T-helper 2 cell (primary cell): Measurements from ENCODE around the gene CYS1.
A peak's percentile ranks its signal among the peaks of the same experiment; 100 is the strongest.
"Not testable (repeated sequence)": the region's sequence is repeated elsewhere in the genome, so short reads cannot be mapped to it uniquely, and the experiment has no call there.

Experiments used
- DNase-seq, 5 experiments: peaks; one replicate each; pipeline versions ENCODE4 v3.0.0 to v3.0.0-alpha.2; 2012 to 2022

The CYS1 gene

DNA sequence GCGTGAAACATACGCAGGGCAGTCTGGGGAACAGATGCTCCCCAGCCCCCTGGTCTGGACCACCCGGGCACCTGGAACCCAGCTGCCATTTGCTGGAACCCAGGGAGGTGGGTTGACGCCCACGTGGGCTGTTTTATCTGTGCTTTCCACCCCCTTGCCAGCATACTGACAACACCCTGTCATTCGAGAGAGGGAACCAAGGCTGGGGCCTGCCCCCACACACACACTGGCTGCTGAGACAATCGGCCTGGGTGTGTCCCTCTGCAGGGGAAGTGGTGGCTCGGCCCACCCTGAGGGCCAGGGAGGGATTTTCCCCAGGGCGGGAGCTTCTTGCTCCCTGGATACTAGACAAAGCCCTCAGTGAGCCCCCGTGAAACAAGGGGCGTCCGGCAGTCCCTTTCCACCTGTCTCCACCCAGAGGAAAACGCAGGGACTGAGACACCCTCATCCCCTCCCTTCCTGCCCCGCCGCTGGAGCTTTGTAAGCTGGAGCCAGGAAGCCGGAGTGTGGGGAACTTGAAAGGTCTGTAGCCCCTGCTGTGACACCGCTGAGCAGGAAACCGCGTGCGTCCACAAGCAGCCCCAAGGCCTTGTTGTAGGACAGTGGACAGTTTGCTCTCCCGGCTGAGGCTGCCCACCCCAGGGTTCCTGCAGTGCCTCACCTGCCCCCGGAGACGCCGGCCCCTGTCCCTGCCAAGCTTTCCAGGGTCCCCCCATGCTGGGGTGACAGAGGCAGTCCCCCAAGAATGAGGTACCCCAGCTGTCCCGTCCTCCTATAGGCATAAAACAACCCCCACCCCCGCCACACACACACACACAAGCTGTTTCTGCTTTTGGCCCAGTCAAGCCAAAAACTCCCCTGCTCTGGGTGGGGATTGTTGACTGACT lies 51.0 kb downstream of the CYS1 start:
- DNase-seq, result peak in 2 of 5 experiments; percentile 50 to 84

DNA sequence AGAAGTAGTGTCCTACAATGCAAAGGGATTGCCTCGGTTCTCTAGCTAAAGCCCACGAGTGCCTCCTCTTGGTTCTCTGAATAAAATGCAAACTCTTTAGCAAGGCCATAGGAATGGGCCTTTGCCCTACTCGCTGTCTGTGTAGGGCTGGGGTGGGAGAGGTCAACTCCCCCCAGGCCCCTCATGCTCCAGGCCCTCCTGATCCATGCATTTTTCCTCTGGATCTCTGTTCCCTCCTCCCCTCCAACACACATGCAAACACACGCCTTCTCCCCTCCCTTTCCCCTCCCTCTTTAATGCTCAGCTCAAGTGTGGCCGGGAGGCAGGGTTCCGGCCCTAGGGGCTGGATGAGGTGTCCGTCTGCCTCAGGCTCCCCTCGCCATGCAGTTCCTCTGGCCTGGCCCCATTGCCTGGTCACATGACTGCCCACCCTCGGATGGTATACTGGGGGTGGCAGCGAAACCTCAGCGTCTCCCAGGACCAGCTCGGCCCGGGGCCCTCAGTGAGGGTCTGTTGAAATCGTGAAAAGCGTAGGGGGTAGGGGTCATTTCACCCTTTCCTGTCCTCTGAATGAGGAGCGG lies 51.7 kb downstream of the CYS1 start:
- no peak for DNase-seq

DNA sequence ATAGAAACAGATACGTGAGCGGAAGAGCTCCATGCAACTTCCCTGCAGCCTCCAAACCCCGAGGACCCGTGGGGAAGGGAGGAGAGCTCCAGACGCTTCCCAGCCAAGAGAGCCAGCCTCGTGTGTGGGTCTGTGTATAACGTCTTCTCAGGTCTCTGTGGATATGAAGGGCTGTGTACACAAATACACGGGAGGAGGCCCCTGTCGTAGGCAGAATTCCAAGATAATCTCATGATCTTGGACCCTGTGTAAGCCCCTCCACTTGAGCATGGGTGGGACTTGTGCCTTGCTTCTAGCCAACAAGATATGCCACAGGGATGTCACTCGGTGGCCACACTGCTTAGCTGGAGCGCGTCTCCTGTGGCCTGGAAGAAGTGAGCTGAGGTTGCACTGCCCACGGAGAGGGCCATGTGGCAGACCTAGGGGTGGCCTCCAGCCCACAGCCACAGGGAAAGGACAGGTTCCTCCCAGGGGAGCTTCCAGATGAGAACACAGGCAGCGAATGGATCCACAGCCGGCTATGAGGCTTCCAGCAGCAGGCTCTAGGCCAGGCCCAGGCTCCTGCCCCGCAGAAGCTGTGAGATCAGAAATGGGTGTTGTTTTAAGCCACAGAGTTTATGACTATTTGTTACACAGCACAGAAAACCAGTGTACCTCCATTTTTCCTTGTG lies 52.4 kb downstream of the CYS1 start:
- DNase-seq, result no peak

DNA sequence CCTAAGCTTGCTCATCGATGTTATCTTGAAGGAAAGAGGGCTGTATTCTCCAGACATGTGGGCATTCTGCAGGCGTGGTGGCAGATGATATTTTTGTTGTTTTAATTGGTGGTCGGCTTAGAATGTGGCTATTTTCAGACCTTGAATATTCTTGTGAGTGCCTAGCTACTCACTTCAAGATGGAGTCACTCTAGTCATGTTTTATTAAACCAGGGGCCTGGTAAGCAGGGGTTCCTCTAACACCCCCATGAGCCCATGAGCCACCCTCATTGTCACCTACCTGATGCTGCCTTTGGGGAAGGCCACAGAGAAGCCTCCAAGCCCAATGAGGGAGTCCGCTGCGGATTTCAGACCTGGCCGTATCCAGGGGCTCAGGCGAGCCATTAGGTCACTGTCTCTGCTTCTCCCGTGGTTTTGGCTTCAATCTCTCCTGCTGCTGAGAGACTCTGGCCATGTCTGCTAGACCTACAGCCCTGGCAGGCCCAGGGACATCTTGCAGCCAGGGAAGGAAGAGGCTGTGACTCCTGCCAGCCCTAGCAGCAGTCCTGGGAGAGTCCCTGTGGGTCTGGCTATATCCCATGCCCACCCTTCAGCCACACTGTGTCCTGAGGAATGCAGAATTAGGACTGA lies 53.2 kb downstream of the CYS1 start:
- no peak for DNase-seq

DNA sequence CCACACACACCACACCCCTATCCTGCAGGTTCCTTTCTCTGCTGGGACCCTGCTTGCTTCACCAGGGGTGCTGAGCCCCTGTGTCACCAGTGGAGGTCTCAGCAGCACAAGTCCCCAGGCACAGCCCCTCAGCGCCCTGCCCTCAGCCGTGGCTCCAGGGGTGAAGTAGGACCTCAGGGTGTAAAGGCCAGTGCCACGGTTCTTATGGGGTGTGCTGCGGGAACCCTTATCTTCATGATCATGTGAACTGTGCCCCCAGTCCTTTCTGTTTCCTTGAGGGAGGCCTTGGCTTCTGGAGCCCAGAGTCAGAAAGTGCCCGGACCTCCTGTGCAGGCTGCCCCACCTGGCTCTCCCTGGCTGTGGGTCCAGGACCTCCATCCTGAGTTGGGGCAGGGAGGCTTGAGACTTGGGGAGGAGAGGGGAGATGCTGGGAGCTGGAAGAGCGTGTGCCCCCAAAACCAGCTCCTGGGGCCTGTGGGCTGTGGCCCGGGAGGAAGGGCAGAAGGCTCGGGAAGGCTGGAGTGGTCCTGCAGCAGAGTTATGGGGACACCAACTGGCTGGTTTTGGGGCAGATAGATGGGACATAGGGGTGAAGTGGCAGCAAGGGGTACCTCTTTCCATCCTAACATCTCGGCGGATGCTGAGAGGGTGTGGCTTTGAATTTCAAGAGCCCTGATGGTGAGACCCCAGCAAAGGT lies 57.1 kb downstream of the CYS1 start:
- DNase-seq, result no peak

DNA sequence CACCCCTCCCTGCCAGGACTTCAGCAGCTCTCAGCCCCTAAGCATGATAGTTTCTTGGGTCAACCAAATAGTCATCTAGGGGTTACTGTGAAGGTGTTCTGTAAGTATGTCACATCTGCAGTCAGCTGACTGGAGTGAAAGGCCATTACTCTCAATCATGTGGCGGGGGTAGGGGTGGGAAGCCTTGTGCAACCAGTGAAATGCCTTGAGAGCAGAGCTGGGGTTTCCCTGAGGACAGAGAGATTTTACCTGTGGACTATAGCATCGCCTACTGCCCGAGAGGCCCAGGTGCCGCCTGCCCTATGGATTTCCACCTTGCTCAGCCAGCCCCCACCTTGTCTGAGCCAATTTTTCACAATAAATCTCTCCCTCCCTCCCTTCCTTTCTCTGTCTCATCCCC lies 57.8 kb downstream of the CYS1 start:
- DNase-seq, result no peak

DNA sequence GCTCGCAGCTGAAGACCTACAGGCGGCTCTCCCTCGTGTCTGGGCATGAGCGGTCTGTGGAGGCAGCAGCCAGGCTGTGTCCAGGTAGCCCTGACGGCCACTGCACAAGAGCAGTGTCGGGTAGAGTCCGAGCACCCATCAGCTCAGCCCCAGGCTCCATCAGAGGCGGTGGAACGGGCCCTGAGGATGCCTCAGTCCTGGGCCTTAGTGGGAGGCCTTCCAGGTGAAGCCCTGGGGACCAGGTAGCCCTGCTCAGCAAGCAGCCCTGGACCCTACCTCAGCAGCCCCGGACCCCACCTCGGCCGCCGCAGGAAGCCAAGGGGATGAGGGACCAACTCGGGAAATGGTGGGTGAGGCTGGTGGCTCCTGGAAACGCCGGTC lies 58.2 kb downstream of the CYS1 start:
- DNase-seq, result no peak

DNA sequence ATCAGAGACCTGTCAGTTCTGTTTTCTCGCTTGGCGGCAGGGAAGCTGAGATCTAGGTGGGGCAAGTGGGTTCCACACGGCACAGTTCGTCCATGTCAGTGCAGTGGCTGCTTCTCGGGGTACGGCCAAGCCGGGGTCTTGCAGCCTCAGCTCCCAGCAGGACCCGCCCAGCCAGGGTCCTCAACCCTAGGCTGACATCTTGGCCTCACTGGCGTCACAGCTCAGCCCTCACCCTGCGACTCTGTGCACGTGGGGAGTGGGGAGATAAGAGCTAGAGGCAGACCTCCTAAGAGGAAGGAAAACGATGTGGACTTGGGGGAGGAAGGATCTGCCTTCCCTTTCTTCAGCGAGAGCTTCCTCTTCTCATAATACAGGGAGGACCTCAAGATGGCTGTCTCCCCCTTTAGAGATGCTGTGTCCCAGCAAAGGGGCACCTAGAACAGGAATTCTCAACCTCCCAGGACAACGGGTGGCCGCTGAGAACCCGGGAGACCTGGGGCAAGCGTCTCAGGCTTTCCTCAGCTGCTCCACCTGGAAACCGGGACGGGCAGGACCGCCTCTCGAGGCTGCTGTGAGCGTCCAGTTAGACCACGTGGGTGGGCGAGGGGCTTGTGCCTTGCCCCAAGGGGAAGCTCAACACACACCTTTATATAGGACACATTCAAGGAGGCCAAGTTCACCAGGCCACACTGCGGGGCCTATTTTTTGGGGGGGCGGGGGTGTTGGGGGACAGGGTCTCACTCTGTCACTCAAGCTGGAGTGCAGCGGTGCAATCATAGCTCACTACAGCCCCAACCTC lies 60.4 kb downstream of the CYS1 start:
- DNase-seq, result no peak

DNA sequence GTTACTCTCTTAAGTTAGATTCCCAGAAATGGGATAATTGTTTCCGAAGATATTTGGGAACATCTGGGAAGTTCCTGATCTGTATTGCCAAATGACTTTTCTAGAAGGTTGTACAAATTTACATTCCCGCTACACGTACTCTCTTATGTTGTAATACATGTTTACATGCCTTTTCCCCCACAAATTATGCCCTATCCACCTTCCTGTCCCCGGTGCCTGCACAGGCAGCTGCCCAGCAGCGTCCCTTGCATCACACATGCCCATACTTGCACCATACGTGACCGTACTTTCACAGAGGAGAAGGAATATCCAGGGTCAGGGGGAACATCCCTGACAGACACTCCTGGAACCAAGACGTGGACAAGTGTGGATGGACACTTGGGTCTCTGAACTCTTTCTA lies 61.0 kb downstream of the CYS1 start:
- no peak for DNase-seq

DNA sequence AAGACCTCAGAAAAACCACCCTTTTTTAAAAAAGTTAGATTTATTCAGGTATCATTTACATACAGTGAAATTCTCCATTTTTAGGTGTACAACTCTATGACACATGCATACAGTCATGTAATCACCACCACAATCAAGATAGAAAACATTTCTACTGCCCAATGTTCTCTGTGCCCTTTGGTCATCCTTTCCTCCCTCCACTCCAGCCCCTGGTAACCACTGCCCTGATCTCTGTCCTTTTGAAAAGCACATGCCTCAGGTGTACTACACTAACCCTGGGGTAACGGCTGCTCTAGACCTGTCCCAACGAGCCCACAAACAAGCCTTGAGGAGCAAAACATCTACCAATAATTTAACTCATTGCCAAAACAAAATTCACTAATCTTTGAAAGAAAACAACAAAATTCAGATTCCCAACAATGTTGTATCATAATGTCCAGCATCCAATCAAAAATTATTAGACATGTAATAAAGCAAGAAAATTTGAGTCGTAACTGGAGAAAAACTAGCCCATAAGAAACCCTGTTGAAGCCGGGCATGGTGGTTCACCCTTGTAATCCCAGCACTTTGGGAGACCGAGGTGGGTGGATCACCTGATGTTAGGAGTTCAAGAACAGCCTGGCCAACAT lies 62.8 kb downstream of the CYS1 start:
- no peak for DNase-seq

DNA sequence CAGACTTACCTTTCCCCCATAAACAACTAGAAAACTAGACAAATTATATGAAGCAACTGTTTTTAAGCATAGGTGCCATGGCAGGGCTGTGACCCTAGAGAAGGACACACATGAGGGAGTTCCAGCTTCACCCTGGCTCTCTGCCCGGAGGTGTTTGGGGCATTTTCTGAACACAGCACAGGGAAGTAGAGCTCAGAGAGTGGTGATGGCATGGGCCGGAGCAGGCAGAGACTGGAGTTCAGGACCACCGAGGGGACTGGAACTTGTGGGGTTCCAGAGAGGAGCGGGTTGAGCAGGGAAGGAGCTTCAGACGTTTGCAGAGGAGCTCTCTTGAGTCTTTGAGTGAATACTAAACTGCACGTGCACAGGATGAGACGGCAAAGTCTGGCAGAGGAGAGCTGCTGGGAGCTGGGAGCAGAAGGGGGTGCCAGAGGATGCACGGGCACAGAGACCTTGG lies 63.4 kb downstream of the CYS1 start:
- DNase-seq, result no peak

DNA sequence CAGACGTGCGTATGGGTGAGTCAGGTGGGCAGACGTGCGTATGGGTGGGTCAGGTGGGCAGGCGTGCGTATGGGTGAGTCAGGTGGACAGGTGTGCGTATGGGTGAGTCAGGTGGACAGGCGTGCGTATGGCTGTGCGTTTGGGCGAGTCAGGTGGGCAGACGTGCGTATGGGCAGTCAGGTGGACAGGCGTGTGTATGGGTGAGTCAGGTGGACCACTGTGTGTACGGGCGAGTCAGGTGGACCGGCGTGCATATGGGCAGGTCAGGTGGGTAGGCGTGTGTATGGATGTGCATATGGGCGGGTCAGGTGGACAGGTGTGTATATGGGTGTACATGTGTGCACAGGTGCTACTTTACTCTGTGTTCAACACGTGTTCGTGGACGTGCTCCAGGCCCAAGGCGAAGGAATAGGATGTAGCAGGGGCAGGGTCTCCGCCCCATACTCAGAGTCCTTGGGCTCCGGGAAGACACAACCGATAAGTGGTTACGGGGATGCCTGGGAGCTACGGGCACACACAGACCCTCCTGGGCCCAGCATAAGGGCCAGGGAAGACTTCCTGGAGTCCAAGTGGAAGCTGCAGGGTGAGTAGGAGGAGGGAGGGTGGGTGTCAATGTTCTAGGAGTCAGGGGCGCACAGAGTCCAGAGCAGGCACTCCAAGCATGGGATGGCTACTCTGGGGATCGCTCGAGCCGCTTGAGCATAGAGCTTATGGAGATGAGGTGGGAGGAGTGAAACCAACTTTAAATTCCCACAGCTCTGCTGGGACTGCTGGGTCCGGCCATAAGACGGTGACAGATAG lies 64.0 kb downstream of the CYS1 start:
- DNase-seq, result no peak

DNA sequence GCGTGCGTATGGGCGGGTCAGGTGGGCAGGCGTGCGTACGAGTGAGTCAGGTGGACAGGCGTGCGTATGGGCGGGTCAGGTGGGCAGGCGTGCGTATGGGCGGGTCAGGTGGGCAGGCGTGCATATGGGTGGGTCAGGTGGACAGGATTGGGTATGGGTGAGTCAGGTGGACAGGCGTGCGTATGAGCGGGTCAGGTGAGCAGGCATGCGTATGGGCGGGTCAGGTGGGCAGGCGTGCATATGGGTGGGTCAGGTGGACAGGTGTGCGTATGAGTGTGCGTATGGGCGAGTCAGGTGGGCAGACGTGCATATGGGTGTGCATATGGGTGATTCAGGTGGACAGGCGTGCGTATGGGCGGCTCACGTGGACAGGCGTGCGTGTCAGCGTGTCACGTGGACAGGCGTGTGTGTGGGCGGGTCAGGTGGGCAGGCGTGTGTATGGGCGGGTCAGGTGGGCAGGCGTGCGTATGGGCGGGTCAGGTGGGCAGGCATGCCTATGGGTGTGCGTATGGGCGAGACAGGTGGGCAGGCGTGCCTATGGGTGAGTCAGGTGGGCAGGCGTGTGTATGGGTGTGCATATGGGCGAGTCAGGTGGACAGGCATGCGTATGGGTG lies 64.7 kb downstream of the CYS1 start:
- not testable (repeated sequence) for DNase-seq

DNA sequence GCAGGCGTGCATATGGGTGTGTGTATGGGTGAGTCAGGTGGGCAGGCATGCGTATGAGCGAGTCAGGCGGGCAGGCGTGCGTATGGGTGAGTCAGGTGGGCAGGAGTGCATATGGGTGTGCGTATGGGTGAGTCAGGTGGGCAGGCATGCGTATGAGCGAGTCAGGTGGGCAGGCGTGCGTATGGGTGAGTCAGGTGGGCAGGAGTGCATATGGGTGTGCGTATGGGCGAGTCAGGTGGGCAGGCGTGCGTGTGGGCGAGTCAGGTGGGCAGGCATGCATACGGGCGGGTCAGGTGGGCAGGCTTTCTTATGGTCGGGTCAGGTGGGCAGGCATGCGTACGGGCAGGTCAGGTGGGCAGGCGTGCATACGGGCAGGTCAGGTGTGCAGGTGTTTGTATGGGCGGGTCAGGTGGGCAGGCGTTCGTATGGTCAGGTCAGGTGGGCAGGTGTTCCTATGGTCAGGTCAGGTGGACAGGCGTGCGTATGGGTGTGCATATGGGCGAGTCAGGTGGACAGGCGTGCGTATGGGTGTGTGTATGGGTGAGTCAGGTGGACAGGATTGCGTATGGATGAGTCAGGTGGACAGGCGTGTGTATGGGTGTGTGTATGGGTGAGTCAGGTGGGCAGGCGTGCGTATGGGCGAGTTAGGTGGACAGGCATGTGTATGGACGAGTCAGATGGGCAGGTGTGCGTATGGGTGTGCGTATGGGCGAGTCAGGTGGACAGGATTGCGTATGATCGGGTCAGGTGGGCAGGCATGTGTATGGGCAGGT lies 65.6 kb downstream of the CYS1 start:
- DNase-seq, result no peak

DNA sequence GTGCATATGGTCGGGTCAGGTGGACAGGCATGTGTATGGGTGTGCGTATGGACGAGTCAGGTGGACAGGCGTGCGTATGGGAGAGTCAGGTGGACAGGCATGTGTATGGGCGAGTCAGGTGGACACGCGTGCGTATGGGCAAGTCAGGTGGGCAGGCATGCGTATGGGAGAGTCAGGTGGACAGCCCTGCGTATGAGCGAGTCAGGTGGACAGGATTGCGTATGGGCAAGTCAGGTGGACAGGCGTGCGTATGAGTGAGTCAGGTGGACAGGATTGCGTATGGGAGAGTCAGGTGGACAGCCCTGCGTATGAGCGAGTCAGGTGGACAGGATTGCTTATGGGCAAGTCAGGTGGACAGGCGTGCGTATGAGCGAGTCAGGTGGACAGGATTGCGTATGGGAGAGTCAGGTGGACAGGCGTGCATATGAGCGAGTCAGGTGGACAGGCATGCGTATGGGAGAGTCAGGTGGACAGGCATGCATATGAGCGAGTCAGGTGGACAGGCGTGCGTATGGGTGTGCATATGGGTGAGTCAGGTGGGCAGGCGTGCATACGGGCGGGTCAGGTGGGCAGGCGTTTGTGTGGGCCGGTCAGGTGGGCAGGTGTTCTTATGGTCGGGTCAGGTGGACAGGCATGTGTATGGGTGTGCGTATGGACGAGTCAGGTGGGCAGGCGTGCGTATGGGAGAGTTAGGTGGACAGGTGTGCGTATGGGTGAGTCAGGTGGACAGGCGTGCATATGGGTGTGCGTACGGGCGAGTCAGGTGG lies 66.4 kb downstream of the CYS1 start:
- not testable (repeated sequence) for DNase-seq

DNA sequence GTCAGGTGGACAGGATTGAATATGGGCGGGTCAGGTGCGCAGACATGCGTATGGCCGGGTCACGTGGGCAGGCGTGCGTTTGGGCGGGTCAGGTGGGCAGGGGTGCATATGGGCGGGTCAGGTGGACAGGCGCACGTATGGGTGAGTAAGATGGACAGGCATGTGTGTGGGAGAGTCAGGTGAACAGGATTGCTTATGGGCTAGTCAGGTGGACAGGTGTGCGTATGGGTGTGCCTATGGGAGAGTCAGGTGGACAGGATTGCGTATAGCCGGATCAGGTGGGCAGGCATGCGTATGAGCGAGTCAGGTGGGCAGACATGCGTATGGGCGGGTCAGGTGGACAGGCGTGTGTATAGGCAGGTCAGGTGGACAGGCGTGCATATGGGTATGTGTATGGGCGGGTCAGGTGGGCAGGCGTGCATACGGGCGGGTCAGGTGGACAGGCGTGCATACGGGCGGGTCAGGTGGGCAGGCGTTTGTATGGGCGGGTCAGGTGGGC lies 67.2 kb downstream of the CYS1 start:
- no peak for DNase-seq

DNA sequence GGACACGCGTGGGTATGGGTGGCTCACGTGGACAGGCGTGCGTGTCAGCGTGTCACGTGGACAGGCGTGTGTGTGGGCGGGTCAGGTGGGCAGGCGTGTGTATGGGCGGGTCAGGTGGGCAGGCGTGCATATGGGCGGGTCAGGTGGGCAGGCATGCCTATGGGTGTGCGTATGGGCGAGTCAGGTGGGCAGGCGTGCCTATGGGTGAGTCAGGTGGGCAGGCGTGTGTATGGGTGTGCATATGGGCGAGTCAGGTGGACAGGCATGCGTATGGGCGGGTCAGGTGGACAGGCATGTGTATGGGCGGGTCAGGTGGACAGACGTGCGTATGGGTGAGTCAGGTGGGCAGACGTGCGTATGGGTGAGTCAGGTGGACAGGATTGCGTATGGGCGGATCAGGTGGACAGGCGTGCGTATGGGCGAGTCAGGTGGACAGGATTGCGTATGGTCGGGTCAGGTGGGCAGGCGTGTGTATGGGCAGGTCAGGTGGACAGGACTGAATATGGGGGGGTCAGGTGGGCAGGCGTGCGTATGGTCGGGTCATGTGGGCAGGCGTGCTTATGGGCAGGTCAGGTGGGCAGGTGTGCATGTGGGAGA lies 67.7 kb downstream of the CYS1 start:
- DNase-seq, result not testable (repeated sequence)
